Measurements from ENCODE around the gene GRPEL1. TPM values are rescaled to one million over a fixed set of nuclear protein-coding genes. Genes with fewer than 3 reads are reported as not detected.

The GRPEL1 gene
- total and polyA plus RNA-seq, 4 donors, result 9.8 to 98.1 (median 40.2) TPM

DNA sequence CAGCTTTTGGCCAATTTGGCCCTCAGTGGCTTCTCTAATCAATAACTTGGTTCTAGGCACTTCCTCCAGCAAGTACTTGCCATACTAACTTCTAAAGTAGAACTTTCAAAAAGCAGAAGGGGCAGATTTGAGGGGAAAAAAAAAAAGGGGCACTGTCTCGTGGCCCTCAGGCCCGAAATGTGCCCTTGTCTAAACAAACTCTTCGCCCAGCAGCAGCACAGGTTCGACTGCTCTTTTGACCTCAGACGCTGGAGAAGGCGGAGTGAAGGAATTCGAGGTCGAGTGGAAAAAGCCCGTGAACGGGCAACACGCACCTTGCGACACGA, 775 bp downstream of the GRPEL1 start:
- TF ChIP-seq, protein P1, sequence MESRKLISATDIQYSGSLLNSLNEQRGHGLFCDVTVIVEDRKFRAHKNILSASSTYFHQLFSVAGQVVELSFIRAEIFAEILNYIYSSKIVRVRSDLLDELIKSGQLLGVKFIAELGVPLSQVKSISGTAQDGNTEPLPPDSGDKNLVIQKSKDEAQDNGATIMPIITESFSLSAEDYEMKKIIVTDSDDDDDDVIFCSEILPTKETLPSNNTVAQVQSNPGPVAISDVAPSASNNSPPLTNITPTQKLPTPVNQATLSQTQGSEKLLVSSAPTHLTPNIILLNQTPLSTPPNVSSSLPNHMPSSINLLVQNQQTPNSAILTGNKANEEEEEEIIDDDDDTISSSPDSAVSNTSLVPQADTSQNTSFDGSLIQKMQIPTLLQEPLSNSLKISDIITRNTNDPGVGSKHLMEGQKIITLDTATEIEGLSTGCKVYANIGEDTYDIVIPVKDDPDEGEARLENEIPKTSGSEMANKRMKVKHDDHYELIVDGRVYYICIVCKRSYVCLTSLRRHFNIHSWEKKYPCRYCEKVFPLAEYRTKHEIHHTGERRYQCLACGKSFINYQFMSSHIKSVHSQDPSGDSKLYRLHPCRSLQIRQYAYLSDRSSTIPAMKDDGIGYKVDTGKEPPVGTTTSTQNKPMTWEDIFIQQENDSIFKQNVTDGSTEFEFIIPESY (IDR thresholded peaks at IDR 0.05), result no peak
- TF ChIP-seq FOXA2 (IDR thresholded peaks at IDR 0.05) (no peak), RXRA (IDR thresholded peaks at IDR 0.05) (peak; percentile 34 to 74), NR2F2 (IDR thresholded peaks at IDR 0.05) (peak; percentile 33), EGR1 (IDR thresholded peaks at IDR 0.05; ENCODE audit: low read depth in 2 of 2) (no peak), YY1 (IDR thresholded peaks at IDR 0.05) (no peak), SP1 (IDR thresholded peaks at IDR 0.05) (peak; percentile 66), HNF4G (IDR thresholded peaks at IDR 0.05) (no peak), JUND (IDR thresholded peaks at IDR 0.05) (no peak), HNF4A (conservative IDR thresholded peaks at IDR 0.05) (peak; percentile 34 to 69), TAF1 (conservative IDR thresholded peaks at IDR 0.05) (peak; percentile 42), RAD21 (IDR thresholded peaks at IDR 0.05) (peak in 1 of 2 donors; percentile 43)
- TF ChIP-seq, protein P2, sequence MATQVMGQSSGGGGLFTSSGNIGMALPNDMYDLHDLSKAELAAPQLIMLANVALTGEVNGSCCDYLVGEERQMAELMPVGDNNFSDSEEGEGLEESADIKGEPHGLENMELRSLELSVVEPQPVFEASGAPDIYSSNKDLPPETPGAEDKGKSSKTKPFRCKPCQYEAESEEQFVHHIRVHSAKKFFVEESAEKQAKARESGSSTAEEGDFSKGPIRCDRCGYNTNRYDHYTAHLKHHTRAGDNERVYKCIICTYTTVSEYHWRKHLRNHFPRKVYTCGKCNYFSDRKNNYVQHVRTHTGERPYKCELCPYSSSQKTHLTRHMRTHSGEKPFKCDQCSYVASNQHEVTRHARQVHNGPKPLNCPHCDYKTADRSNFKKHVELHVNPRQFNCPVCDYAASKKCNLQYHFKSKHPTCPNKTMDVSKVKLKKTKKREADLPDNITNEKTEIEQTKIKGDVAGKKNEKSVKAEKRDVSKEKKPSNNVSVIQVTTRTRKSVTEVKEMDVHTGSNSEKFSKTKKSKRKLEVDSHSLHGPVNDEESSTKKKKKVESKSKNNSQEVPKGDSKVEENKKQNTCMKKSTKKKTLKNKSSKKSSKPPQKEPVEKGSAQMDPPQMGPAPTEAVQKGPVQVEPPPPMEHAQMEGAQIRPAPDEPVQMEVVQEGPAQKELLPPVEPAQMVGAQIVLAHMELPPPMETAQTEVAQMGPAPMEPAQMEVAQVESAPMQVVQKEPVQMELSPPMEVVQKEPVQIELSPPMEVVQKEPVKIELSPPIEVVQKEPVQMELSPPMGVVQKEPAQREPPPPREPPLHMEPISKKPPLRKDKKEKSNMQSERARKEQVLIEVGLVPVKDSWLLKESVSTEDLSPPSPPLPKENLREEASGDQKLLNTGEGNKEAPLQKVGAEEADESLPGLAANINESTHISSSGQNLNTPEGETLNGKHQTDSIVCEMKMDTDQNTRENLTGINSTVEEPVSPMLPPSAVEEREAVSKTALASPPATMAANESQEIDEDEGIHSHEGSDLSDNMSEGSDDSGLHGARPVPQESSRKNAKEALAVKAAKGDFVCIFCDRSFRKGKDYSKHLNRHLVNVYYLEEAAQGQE (IDR thresholded peaks at IDR 0.05), result no peak
- TF ChIP-seq, protein P3, sequence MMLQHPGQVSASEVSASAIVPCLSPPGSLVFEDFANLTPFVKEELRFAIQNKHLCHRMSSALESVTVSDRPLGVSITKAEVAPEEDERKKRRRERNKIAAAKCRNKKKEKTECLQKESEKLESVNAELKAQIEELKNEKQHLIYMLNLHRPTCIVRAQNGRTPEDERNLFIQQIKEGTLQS (IDR thresholded peaks at IDR 0.05), result no peak
- TF ChIP-seq, protein P4, sequence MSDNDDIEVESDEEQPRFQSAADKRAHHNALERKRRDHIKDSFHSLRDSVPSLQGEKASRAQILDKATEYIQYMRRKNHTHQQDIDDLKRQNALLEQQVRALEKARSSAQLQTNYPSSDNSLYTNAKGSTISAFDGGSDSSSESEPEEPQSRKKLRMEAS (IDR thresholded peaks at IDR 0.05), result no peak
- Histone ChIP-seq H3K4me3 (ENCODE audit: low read depth in 1 of 3, low read length in 3 of 3) (peak overlapping the region; percentile 75 to 96 (median 86)), H3K36me3 (ENCODE audit: control insufficient read depth in 4 of 4, insufficient read depth in 3 of 4, low read depth in 1 of 4, low read length in 3 of 4) (peaks cover 2 to 20% (median 14%) of the 10 kb centered on the region in 4 donors), H3K4me1 (ENCODE audit: control insufficient read depth in 4 of 4, insufficient read depth in 4 of 4, low read length in 3 of 4) (peaks cover 8 to 19% (median 15%) of the 10 kb centered on the region in 4 donors), H3K27me3 (ENCODE audit: control insufficient read depth in 4 of 4, insufficient read depth in 4 of 4, low read length in 3 of 4) (no peaks in the 10 kb centered on the region), H3K9ac (ENCODE audit: low read depth in 1 of 2, low read length in 2 of 2) (peak overlapping the region; percentile 68 to 86), H3K9me3 (ENCODE audit: control insufficient read depth in 4 of 4, low read length in 3 of 4) (no peaks in the 10 kb centered on the region), H3K27ac (ENCODE audit: low read depth in 1 of 2, low read length in 2 of 2) (peak overlapping the region; percentile 84 to 91)
- WGBS, result under 1% methylated on average over 13 of the region's 13 CpGs
- DNase-seq (ENCODE audit: low spot score), result no peak

DNA sequence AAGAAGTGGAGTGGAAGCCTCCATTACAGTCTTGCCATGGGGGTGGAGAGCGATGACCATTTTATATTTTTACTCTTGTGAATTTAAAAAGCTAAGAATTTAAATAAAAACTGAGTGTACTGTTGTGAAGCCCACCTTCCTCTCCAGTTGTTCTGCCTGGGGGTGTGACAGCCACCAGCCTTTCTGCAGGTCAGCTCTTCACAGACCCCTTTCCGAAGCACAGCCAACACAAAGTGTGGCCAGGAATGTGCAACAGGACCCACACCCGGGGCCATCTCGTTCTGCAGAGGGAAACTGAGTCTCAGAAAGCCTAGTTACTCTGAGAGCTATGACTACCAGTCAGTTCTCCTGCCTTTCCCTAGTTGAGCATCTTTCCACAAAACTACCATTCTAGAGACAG, 1.4 kb downstream of the GRPEL1 start:
- H3K4me1 ChIP-seq (ENCODE audit: control insufficient read depth in 4 of 4, insufficient read depth in 4 of 4, low read length in 3 of 4), result peaks cover 8 to 19% (median 15%) of the 10 kb centered on the region in 4 donors
- peak overlapping the region in 1 of 2 donors; percentile 86 for H3K9ac ChIP-seq (ENCODE audit: low read depth in 1 of 2, low read length in 2 of 2)
- no peaks in the 10 kb centered on the region for H3K9me3 ChIP-seq (ENCODE audit: control insufficient read depth in 4 of 4, low read length in 3 of 4)
- WGBS, result 85% methylated on average over 4 of the region's 4 CpGs
- TF ChIP-seq RAD21 (IDR thresholded peaks at IDR 0.05), result no peak
- TF ChIP-seq GABPA (IDR thresholded peaks at IDR 0.05 in 1 of 2, conservative IDR thresholded peaks at IDR 0.05 in 1 of 2), result no peak
- no peak for TF ChIP-seq HNF4A (conservative IDR thresholded peaks at IDR 0.05)
- TF ChIP-seq, protein P4 (IDR thresholded peaks at IDR 0.05), result no peak
- no peak overlapping the region for H3K27ac ChIP-seq (ENCODE audit: low read depth in 1 of 2, low read length in 2 of 2)
- no peak for DNase-seq (ENCODE audit: low spot score)
- H3K27me3 ChIP-seq (ENCODE audit: control insufficient read depth in 4 of 4, insufficient read depth in 4 of 4, low read length in 3 of 4), result no peaks in the 10 kb centered on the region
- no peak overlapping the region for H3K4me3 ChIP-seq (ENCODE audit: low read depth in 1 of 3, low read length in 3 of 3)
- peaks cover 6 to 26% (median 20%) of the 10 kb centered on the region in 4 donors for H3K36me3 ChIP-seq (ENCODE audit: control insufficient read depth in 4 of 4, insufficient read depth in 3 of 4, low read depth in 1 of 4, low read length in 3 of 4)
